GM12892 (cell line): ENCODE results near the gene ME3.

Source experiments
- POLR2A ChIP-seq: IDR thresholded peaks from 2 replicates; pipeline ENCODE4 v1.6.1; 2011; ENCODE audit warnings: low read depth, low read length, control low read depth
- POLR2AphosphoS5 ChIP-seq: IDR thresholded peaks from 2 replicates; pipeline ENCODE4 v1.6.1; 2011; ENCODE audit warnings: low read depth, low read length, control low read depth
- TAF1 ChIP-seq: IDR thresholded peaks from 2 replicates; pipeline ENCODE4 v1.6.1; 2011; ENCODE audit warnings: low read depth, mild to moderate bottlenecking, control low read depth, low read length, borderline replicate concordance

DNA sequence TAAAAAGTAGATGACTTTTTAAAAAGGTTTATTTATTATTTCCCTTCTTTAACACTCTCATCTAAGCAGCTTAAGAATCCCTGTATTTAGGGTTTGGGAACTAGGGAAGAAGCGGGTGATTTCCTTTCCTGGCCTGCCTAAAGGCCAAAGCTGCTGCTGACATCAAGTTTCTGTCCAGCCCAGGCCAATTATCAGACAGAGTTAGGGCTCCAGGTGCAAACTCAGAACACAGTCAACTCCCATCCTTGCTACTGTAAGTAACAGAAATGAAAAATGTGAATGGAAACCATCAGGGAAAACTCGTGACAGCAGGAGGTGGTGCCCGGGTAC, 188.8 kb downstream of the ME3 start:
- TF ChIP-seq POLR2A (no peak), POLR2AphosphoS5 (no peak), TAF1 (no peak)
